Daoy (cell line): ENCODE results near the gene HGFAC. TPM values are rescaled to one million over a fixed set of nuclear protein-coding genes. Genes with fewer than 3 reads are reported as not detected.

Experiments
- DNase-seq: peaks from one replicate; pipeline ENCODE4 v3.0.0-alpha.2; 2015; ENCODE audit warnings: low read depth
- total RNA-seq: library from RNA; depleted of rRNA; stranded (reverse); fragments of >200 nt; shearing (Covaris generic); gene quantifications from 2 replicates; pipeline ENCODE4 v1.2.3, GENCODE V29; 2014; rRNA removed

Gene HGFAC
- not detected in 2 replicates for total RNA-seq

GRCh38 chr4:3441501-3442459 is at the start of gene HGFAC:
Gene HGFAC, plus strand, starts transcription at chr4:3441968. Its CDS starts 34 bp downstream, at chr4:3442002.
- DNase-seq, result no peak

- no peak for DNase-seq
Measured at GRCh38 chr4:3392321-3392720, 49.4 kb upstream of the HGFAC start.

GRCh38 chr4:3393171-3393570 is 48.6 kb upstream of the HGFAC start:
- no peak for DNase-seq

GRCh38 chr4:3396600-3396999 is 45.2 kb upstream of the HGFAC start:
- DNase-seq, result no peak

GRCh38 chr4:3397128-3397527 is 44.6 kb upstream of the HGFAC start:
- no peak for DNase-seq

- peak; percentile 41 for DNase-seq
Measured at GRCh38 chr4:3399277-3400194, 42.2 kb upstream of the HGFAC start.

GRCh38 chr4:3401436-3402171 is 40.2 kb upstream of the HGFAC start:
- DNase-seq, result no peak

- DNase-seq, result no peak
Measured at GRCh38 chr4:3402491-3403347, 39.0 kb upstream of the HGFAC start.

- DNase-seq, result no peak
Measured at GRCh38 chr4:3403348-3403906, 38.3 kb upstream of the HGFAC start.

GRCh38 chr4:3404546-3404945 is 37.2 kb upstream of the HGFAC start:
- DNase-seq, result no peak

GRCh38 chr4:3405176-3405575 is 36.6 kb upstream of the HGFAC start:
- DNase-seq, result no peak

GRCh38 chr4:3406021-3406420 is 35.7 kb upstream of the HGFAC start:
- DNase-seq, result no peak

- DNase-seq, result no peak
Measured at GRCh38 chr4:3406431-3406830, 35.3 kb upstream of the HGFAC start.

- no peak for DNase-seq
Measured at GRCh38 chr4:3407171-3407771, 34.5 kb upstream of the HGFAC start.

GRCh38 chr4:3407930-3408792 is 33.6 kb upstream of the HGFAC start:
- DNase-seq, result no peak

GRCh38 chr4:3408793-3409330 is 32.9 kb upstream of the HGFAC start:
- DNase-seq, result no peak

- DNase-seq, result no peak
Measured at GRCh38 chr4:3409571-3410091, 32.1 kb upstream of the HGFAC start.

- DNase-seq, result no peak
Measured at GRCh38 chr4:3410401-3411135, 31.2 kb upstream of the HGFAC start.
